Neural progenitor cell (in vitro differentiated cells): ENCODE results near the gene MRM3. TPM values are rescaled to one million over a fixed set of nuclear protein-coding genes. Genes with fewer than 3 reads are reported as not detected.

Source experiments
- DNase-seq: peaks from one replicate; pipeline ENCODE4 v3.0.0-alpha.2; 2016; ENCODE audit warnings: low spot score
- H2AFZ ChIP-seq: fragments of 200-600 bp; sonication (generic); replicated peaks from 2 replicates; pipeline ENCODE4 v1.6.1; 2016; ENCODE audit warnings: antibody characterized with exemption
- H3F3A ChIP-seq: fragments of 200-600 bp; sonication (generic); 2 replicates; pipeline ENCODE4 v1.6.1; 2016; ENCODE audit warnings: antibody characterized with exemption, low read depth
- H3K27ac ChIP-seq: fragments of 200-600 bp; sonication (generic); 2 replicates; pipeline ENCODE4 v1.5.1; 2016; ENCODE audit warnings: mild to moderate bottlenecking
- H3K27me3 ChIP-seq: fragments of 200-600 bp; sonication (generic); 2 replicates; pipeline ENCODE4 v1.6.1; 2016; ENCODE audit warnings: mild to moderate bottlenecking, moderate library complexity
- H3K36me3 ChIP-seq: fragments of 200-600 bp; sonication (generic); 2 replicates; pipeline ENCODE4 v1.5.1; 2016
- H3K4me1 ChIP-seq: fragments of 200-600 bp; sonication (generic); 2 replicates; pipeline ENCODE4 v1.6.1; 2016; ENCODE audit warnings: mixed run types
- H3K4me2 ChIP-seq: fragments of 200-600 bp; sonication (generic); 2 replicates; pipeline ENCODE4 v1.6.1; 2016
- H3K4me3 ChIP-seq: fragments of 200-600 bp; sonication (generic); 2 replicates; pipeline ENCODE4 v1.5.1; 2016
- H3K79me2 ChIP-seq: fragments of 200-600 bp; sonication (generic); 2 replicates; pipeline ENCODE4 v1.6.1; 2016; ENCODE audit warnings: low read depth
- H3K9ac ChIP-seq: fragments of 200-600 bp; sonication (generic); 2 replicates; pipeline ENCODE4 v1.6.1; 2016
- H3K9me3 ChIP-seq: fragments of 200-600 bp; sonication (generic); 2 replicates; pipeline ENCODE4 v1.5.1; 2016; ENCODE audit warnings: low read depth
- H4K20me1 ChIP-seq: fragments of 200-600 bp; sonication (generic); 2 replicates; pipeline ENCODE4 v1.6.1; 2016; ENCODE audit warnings: low read depth
- H3K27ac Mint-ChIP-seq: 3 replicates; pipeline ENCODE4 v1.8.0; 2021; ENCODE audit warnings: mixed read lengths
- H3K27me3 Mint-ChIP-seq: 2 replicates; pipeline ENCODE4 v1.8.0; 2022; ENCODE audit warnings: low read depth, mild to moderate bottlenecking, inconsistent platforms, moderate library complexity, mixed read lengths; ENCODE audit not compliant: insufficient read depth
- H3K36me3 Mint-ChIP-seq: 3 replicates; pipeline ENCODE4 v1.8.0; 2021; ENCODE audit warnings: mixed read lengths
- H3K4me1 Mint-ChIP-seq: 3 replicates; pipeline ENCODE4 v1.8.0; 2021; ENCODE audit warnings: mixed read lengths
- H3K4me3 Mint-ChIP-seq: 3 replicates; pipeline ENCODE4 v1.8.0; 2021; ENCODE audit warnings: mild to moderate bottlenecking, moderate library complexity, mixed read lengths
- H3K9me3 Mint-ChIP-seq: 3 replicates; pipeline ENCODE4 v1.8.0; 2020; ENCODE audit warnings: mixed read lengths
- CTCF ChIP-seq: fragments of 200-600 bp; sonication (generic); IDR thresholded peaks from 2 replicates; pipeline ENCODE4 v1.5.1; 2017; ENCODE audit warnings: antibody characterized with exemption, mild to moderate bottlenecking
- EZH2 ChIP-seq: fragments of 200-600 bp; sonication (generic); IDR thresholded peaks from 2 replicates; pipeline ENCODE4 v1.6.1; 2017; ENCODE audit warnings: antibody characterized with exemption, mild to moderate bottlenecking, moderate library complexity
- EZH2phosphoT487 ChIP-seq: fragments of 200-600 bp; sonication (generic); IDR thresholded peaks from 2 replicates; pipeline ENCODE4 v1.6.1; 2017; ENCODE audit warnings: antibody characterized with exemption
- total RNA-seq: library from RNA; depleted of rRNA; stranded (reverse); fragments of >200 nt; gene quantifications from 2 replicates; pipeline ENCODE4 v1.2.3, GENCODE V29; 2015; ENCODE audit warnings: low replicate concordance

MRM3 gene
- total RNA-seq, 1 donor from 2014 or later: 22.3 TPM

GRCh38 chr17:744937-745336 lies 37.2 kb upstream of the MRM3 start:
- DNase-seq: no peak
- Mint-ChIP-seq H3K9me3 (peaks cover 15% of the 10 kb centered on the region), H3K4me3 (no peak overlapping the region), H3K27me3 (peaks cover 5% of the 10 kb centered on the region), H3K36me3 (peaks cover 70% of the 10 kb centered on the region), H3K27ac (no peak overlapping the region), H3K4me1 (peaks cover 4% of the 10 kb centered on the region)
- Histone ChIP-seq H3K9ac (no peak overlapping the region), H3F3A (no peaks in the 10 kb centered on the region), H3K9me3 (no peaks in the 10 kb centered on the region), H3K27ac (no peak overlapping the region), H3K36me3 (peaks cover 6% of the 10 kb centered on the region), H3K4me1 (no peaks in the 10 kb centered on the region), H3K4me2 (no peak overlapping the region), H3K4me3 (no peak overlapping the region), H3K79me2 (peaks cover 63% of the 10 kb centered on the region), H2AFZ (no peak overlapping the region), H4K20me1 (peaks cover 41% of the 10 kb centered on the region), H3K27me3 (no peaks in the 10 kb centered on the region)
- no peak for TF ChIP-seq EZH2phosphoT487
- no peak for TF ChIP-seq CTCF
- TF ChIP-seq EZH2: no peak

- H3K27me3 Mint-ChIP-seq: peaks cover 5% of the 10 kb centered on the region
- Histone ChIP-seq H3K79me2 (peaks cover 68% of the 10 kb centered on the region), H2AFZ (no peak overlapping the region), H3K4me2 (no peak overlapping the region), H3K9me3 (no peaks in the 10 kb centered on the region), H3K4me3 (no peak overlapping the region), H3K27ac (no peak overlapping the region), H4K20me1 (peaks cover 41% of the 10 kb centered on the region), H3K4me1 (peaks cover under 1% of the 10 kb centered on the region), H3K9ac (no peak overlapping the region), H3K27me3 (no peaks in the 10 kb centered on the region), H3K36me3 (peaks cover 6% of the 10 kb centered on the region), H3F3A (no peaks in the 10 kb centered on the region)
- DNase-seq: no peak
- H3K4me3 Mint-ChIP-seq: no peak overlapping the region
- peaks cover 19% of the 10 kb centered on the region for H3K9me3 Mint-ChIP-seq
- TF ChIP-seq EZH2: no peak
- TF ChIP-seq CTCF: no peak
- no peak for TF ChIP-seq EZH2phosphoT487
- H3K4me1 Mint-ChIP-seq: peaks cover 5% of the 10 kb centered on the region
- H3K36me3 Mint-ChIP-seq: peaks cover 70% of the 10 kb centered on the region
- no peak overlapping the region for H3K27ac Mint-ChIP-seq
Observed at GRCh38 chr17:745406-745805, 36.7 kb upstream of the MRM3 start.

GRCh38 chr17:746181-746580 lies 36.0 kb upstream of the MRM3 start:
- Histone ChIP-seq H3K27ac (no peak overlapping the region), H2AFZ (no peak overlapping the region), H3K9me3 (no peaks in the 10 kb centered on the region), H3K4me2 (no peak overlapping the region), H3K4me3 (no peak overlapping the region), H3K36me3 (peaks cover 6% of the 10 kb centered on the region), H4K20me1 (peaks cover 44% of the 10 kb centered on the region), H3K9ac (no peak overlapping the region), H3F3A (no peaks in the 10 kb centered on the region), H3K27me3 (no peaks in the 10 kb centered on the region), H3K4me1 (peaks cover 8% of the 10 kb centered on the region), H3K79me2 (peaks cover 76% of the 10 kb centered on the region)
- TF ChIP-seq EZH2phosphoT487: no peak
- TF ChIP-seq EZH2: no peak
- TF ChIP-seq CTCF: no peak
- peaks cover 24% of the 10 kb centered on the region for H3K9me3 Mint-ChIP-seq
- no peak overlapping the region for H3K4me3 Mint-ChIP-seq
- peaks cover 11% of the 10 kb centered on the region for H3K4me1 Mint-ChIP-seq
- peaks cover 5% of the 10 kb centered on the region for H3K27me3 Mint-ChIP-seq
- no peak overlapping the region for H3K27ac Mint-ChIP-seq
- peaks cover 72% of the 10 kb centered on the region for H3K36me3 Mint-ChIP-seq
- DNase-seq: no peak
